ENCODE results near the gene SPATA13.

GRCh38 chr13:24182703-24183081 is 22.2 kb downstream of the SPATA13 start:
- TF ChIP-seq POLR2AphosphoS5 (IDR thresholded peaks at IDR 0.05; ENCODE audit: low read depth, low read length) (no peak), REST (IDR thresholded peaks at IDR 0.05; ENCODE audit: insufficient read depth in 1 of 2, low read depth in 2 of 2, low read length in 2 of 2) (no peak)

Measured in PFSK-1 (cell line).